HG03045 (cell line): ENCODE results near the gene PRSS50.
"Not testable (repeated sequence)": the region's sequence is repeated elsewhere in the genome, so short reads cannot be mapped to it uniquely, and the experiment has no call there.

Experiments used
- ATAC-seq: cut with Tn5 transposase; IDR thresholded peaks from one replicate; pipeline ENCODE4 v1.9.1; 2021; ENCODE audit warnings: mild to moderate bottlenecking, moderate library complexity; ENCODE audit not compliant: unreplicated experiment

Gene PRSS50

DNA sequence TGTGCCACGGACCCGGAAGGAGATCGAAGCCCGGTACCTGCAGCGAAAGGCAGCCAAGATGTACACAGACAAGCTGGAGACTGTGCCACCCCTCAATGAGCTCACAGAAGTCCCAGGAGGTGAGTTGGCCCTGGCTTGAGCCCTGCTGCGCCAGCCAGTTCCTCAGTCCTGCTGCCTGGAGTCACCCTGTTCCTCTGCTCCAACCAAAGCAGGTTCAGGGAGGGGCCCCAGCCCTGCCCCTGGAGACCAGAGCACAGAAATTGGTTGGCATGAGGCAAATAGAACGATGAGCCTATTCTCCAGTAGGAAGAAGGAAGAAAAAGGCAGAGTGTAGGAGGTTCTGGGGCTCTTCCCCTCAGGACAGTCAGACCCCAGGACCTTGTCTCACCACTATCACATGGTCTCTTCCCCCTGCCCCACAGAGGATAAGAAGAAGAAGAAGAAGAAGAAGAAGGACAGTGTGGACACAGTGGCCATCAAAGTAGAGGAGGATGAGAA, 8.5 kb downstream of the PRSS50 start:
- no peak for ATAC-seq

DNA sequence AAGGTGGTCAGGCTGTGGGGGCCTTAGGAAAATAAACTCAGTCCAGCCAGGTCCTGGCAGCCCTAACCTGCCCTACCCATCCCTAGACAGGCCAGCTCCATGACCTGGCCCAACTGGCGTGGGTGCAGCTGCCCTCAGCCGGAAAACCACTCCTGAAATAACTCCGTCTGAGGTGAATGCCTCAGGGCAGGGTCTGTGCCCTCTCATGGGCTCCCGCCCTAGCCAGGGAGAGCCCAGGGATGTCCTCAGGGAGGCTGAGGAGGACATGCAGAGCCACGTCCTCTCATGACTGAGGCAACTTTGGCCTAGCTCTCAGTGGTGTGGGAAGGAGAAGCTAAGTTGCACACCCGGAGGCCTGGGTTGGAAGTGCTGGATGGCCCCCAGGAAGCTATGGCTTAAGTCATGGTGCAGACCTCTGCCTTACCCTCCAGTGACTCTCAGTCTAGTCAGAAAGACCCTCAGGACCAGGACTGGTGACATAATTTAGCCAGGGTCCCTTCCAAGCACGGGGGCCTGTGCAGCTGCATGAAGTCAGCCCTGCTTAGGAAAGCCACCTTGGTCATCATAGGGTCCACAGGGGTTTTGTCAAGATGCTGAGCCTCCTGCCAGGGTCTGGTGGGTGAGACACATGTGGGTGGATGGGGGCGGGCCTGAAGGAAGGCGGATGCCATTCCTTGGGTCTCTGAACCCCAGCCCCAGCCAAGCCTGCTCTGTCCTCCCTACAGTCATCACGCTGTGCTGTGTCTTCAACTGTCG, 9.1 kb downstream of the PRSS50 start:
- no peak for ATAC-seq

DNA sequence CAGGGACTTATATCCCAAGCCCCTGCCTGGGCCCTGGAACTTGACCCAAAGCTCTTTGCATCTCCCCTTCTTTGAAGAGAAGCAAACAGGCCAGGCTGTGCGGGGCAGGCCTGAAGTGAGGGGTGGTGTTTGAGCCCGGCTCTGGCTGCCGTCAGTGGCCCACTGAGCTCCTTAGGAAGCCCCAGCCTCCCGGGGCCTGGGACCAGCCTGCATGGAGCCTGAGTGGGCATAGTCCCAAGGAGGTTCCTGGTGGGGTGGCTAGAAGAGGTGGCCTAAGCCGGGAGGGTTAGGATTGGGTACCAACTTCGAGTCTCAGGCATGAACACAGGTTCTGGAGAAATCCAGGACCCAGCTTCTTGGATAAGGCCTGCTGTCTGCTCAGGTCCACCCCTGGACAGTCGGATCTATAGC, 10.1 kb downstream of the PRSS50 start:
- no peak for ATAC-seq

DNA sequence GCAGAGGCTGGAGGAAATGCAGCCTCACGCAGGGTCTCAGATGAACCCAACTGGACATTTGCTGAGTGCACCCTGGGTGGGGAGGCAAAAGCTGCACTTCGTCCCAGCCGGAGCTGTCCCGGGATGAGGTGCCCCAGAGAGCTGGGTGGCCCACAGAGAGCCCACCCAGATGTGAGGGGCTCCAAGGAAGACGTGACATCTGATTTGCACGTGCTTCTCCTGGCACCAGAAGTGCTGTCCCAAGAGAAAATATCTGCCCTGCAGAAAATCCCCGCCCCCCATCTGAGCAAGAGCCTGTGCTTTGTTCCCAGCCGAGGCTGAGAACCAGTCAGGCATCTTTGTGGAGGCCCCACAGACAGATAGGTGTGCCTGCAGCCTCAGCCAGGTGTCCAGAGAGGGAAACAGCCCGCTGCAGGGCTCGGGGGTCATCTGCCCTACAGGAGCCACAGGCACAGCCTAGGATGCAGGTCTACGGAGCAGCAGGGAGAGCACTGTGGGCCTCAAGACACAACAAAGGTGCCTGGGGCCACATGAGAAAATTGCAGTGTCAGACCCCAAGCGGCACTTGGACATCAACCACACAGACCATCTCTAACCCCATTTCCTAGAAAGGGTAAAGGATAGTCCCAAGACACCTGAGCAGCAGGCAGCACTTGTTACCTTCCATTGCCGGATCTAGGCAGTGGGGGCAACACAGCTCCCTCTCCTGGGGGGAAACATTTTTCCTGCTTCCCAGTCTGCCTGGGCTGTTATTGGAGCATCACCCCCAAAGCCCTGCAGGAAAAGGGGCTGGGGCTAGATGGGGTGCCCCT, 10.7 kb downstream of the PRSS50 start:
- no peak for ATAC-seq

DNA sequence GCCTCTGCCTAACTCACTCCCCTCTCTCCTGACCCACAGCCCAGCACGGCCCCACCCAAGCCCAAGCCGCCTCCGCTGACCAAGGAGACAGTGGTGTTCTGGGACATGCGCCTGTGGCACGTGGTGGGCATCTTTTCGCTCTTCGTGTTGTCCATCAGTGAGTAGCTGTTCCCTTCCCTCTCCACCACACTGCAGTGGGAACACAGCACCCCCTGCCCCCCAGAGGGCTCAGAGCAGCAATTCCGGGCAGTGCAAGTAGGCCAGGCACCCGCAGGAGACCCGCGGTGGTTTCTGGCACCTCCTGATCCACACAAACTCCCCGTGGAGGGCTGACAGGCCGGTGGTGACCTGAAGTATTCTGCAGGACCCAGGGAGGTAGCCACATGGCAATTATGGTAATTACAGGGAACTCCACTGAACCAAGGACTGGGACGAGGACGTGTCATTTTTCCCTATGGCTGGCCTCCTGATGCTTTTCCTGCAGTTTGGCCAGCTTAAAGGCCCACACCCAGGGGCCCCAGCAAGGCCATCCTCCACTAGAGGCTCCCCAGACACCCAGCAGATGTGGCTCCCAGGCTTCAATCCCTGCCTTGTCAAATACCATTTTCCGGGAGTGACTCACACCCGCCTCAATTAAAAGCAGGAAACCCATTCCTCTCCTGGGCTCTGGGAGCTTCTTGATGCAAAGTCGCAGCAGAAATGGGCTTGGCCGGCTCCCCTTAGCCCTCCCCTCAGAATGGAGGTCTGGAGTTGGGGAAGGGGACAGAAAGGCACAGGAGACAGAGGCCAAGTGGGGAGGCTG, 11.7 kb downstream of the PRSS50 start:
- ATAC-seq, result no peak

DNA sequence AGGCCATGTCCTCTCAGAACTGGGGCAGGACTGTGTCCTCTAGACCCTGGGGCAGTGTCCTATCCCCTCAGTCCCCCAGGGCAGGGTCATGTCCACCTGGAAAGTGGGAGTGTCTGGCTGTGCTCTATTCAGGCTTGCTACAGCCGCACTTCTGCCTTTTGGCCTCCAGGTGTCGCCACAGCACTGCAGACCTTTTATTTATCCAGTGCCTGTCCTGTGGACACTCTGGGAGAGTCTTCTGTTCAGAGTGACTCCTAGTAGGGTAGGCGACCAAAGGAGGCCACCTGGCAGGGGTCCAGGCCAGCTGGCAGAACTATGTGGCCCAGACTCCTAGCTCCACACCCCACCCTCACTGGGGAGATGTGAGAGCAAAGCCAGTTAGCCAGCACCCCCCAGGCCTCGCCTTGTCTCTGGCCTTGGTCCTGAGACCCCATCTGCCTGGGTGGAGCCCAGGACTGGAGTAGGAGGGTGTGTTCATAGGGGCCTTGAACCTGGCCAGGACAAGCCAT, 12.6 kb downstream of the PRSS50 start:
- no peak for ATAC-seq

DNA sequence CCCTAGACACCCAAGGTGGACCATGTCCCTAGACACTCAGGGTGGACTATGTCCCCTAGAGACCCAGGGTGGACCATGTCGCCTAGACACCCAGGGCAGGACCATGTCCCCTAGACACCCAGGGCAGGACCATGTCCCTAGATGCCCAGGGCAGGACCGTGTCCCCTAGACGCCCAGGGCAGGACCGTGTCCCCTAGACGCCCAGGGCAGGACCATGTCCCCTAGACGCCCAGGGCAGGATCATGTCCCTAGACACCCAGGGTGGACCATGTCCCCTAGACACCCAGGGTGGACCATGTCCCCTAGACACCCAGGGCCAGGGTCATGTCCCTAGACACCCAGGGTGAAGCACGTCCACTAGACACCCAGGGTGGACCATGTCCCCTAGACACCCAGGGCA, 13.3 kb downstream of the PRSS50 start:
- not testable (repeated sequence) for ATAC-seq

DNA sequence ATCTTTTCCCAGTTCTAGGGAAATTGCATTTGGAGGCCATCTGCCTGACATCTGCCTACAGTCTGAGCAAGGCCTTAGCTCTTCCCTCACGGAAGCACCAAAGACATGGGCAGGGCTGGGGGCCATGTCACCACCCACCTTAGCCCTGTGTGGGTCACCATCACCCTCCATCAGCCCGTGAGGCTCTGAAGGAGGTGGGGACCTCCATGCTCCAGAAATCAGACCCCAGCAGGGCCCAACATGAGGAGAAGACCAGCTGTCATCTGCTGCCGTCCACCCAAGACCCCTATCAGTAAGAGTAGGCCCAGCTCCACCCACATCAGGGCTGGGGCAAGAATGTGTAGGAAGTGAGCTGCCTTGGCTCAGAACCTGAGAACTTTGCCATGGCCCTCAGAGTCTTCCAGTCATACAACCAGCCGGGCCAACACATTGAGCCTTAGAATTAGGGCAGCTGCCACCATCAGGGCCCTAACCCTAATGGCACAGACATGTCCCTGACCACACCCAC, 14.6 kb downstream of the PRSS50 start:
- ATAC-seq, result no peak

DNA sequence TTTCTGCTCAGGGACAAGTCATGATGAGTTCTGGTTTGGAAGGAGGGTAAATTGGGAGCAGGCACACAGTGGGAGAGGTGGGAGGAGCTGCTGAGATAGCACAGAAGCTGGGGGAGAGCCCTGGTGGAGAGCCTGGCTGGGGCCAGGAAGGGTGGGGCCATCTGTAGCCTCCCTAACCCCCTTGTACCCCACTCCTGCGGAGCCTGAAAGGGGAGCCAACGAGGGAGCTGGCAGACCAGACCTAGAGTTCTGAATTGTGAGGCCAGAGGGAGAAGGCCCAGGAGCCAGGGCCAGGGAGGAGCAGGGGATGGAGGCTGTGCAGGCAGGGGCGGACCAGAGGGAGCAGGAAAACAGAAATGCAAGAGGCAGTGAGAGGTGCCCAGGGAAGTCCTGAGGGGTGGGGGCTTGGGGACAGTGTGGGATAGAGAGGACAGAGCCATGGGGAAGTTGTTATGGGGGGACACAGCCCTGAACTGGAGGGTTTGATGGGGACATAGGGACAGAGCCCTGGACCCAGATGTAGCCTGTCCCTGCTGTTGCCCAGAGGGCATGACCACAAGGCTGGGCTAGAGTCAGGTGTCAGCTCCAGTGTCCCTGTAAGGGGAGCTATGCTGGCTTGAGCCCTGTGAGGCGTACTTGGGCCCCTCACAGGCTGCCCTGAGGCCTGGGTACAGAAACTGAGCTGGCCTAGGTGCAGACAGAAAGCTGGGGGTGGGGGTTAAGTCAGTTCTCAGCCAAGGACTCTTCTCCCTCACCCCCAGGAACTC, 15.2 kb downstream of the PRSS50 start:
- no peak for ATAC-seq

DNA sequence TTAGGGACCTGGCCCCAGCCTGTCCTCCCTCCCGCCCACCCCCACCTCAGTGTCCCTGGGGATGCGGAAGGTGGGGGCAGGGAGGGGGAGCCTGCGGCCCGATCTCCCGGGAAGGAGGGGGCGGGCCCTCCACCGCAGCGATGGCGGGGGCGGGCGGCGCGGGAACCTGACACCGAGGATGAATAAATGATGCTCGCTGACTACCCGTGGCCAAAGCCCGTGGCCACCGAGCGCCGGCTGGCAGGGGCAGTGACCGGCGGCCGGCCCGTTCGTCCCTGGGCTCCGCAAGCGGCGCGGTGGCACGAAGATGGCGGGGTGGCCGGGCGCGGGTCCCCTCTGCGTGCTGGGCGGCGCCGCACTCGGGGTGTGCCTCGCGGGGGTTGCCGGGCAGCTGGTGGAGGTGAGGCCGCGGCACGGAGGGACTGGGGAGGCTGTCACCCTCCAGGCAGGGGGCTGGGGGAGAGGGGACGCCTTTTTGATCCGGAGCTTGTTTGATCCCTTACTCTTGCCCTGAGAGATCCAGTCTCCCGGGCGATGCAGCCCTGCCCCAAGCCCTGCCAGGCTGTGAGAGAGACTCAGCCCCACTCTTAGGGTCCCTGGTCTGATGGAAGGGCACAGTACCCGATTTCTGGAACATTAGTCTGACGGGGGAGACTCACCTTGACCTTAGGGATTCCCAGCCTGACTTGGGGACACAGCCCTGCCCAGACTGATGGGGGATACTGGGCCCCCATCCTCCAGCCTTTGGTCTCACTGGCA, 16.3 kb downstream of the PRSS50 start, which contains the start of gene TMIE:
Gene TMIE, plus strand, starts transcription at position 212 of the 759 bp plus-strand sequence. Its CDS starts 96 bp downstream, at position 308.
- ATAC-seq, result no peak

DNA sequence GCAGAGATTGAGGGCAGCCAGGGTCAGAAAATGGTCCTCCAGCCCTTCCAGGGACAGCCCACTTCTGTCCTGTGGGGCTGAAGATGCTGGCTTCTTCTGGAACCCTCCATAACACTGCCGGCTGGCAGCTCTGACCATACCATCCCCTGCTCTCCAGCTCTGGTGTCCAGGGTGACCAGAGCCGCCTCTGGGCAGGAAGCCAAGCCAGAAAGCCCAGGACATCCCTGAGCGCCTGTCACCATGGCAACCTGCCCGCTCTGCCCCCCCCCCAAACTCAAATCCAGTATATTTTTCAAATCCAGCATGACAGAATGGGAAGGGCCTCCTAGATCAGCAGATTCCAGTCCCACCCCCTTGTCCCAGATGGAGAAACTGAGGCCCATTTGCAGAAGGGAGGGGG, 16.9 kb downstream of the PRSS50 start:
- no peak for ATAC-seq

DNA sequence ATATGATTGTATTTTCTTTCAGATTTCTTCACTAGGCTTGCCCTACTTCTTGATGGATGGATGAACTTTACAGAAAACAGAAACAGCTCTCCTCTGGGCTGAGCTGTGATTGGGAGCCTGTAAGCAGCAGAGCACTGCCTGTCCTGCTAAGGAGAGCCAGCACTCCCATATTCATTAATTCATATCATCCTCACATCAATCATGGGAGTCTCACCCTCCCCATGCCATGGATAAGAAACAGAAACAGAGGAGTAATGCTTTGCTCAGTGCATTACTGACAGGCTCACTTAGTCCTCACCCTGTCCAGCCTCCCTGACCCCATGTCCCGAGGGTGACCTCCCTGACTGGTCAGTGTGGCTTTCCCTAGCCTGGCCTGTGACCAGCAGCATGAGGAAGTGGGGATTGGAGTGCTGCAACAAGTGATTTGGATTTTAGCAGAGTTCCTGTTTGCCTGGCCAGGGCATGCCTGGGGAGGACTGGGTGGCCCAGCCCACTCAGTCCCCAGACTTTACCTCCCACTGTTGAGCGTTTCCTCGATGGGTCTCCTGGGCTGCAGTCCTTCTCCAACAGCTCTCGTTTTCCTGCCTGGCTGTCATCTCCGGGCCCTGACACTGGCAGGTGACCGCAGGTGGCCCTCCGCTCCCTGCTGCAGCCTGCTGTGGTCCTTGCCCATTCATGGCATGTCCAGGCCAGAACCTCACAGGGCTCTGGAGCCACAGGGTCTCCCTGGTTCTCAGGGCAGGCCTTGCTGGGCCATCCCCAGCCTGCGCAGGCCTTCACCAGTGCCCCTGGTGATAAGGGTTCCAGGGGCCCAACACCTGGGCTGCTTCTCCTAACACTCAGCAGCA, 17.8 kb downstream of the PRSS50 start:
- no peak for ATAC-seq

DNA sequence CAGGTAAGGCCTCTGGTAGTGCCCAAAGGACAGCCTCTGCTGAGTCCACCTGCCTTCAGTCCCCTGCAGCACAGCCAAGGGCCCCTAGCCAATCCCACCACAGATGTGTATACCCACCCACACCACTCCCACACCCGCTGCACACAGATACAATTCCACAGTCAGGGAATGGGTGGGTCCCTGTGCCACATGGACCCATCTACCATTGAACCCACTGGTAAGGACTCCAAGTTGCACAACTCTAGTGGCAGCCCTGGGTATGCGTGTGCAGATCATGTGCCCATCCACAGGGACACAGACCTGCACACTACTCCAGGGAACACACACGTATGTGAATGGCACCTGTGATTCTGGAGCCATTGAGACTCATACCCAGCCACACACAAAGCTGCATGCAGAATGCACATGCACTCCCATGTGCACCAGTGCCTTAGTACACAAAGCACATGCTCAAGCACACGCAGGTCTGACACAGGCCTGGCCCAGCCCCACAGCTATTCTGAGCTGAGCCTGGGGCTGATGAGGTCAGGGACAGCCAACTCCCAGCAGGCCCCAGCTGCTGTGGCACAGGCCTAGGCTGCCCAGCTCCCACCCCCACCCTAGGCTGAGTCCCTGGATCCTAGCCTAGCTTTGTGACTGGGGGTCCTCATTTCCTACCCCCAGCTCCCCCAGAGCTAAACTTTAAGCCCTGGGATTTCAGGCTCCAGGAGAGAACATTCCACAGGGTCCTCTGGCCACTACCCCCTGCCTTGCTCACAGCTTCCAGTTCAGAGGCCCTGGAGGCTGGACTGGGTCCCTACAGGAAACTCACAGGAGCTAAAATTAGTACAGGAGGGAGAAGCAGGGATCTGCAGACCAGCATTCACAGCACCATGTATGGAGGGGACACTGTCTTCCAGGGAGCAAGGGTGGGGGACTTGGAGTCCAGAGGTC, 21.4 kb downstream of the PRSS50 start:
- no peak for ATAC-seq

DNA sequence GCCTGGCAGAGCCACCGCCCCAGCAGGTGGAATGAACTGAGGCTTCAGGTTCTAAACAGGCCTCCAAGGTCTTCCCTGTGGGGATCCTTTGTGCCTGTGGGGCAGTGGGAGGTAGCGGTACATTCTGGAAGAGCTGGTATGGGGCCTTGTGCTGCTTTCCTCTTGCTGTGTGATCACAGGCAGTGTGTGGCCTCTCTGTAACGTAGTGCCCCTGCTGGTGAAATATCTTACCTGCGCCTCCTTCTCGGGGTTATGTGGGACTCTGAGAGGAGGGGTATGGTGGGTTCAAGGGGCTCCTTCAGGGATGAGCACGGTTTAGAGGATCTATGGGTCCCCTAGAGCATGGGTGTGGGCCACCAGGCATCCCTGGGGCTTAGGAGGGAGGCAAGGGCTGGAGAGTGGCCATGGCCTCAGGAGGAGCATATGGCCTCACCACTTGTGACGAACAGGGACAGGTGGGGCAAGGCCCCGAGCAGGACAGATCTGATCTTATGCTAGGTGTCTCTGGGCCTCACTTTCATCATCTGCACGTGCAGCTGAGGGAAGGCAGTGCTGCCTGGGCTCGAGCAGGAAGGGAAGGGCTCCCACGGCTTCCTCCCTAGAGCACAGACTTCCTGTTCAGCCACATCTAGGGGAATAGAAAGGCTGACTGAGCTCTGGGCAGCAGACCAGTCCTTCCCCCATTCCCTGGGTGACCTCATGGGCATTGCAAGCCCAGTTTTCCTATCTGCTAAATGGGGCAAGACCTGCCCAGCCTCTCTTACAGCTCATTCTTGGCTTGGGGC, 22.3 kb downstream of the PRSS50 start:
- no peak for ATAC-seq

DNA sequence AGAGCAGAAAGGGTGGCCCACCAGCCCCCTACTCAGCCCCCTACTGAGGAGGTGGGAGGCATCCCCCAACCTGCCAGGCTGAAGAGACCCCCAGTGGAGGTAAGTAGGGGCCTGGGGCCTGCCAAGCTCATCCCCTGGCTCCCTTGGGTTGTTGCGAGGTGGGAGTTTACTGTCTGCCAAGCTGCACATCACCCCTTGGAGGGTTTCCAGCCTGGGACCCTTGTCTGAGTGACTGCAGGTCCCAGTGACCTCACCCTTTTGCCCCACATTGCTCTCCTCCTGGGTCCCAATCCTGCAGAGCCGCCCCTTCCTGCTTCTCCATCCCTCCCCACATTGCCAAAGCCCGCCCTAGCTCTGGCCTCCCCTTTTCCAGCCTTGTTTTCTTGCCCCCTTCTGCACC, 23.1 kb downstream of the PRSS50 start:
- ATAC-seq, result no peak

DNA sequence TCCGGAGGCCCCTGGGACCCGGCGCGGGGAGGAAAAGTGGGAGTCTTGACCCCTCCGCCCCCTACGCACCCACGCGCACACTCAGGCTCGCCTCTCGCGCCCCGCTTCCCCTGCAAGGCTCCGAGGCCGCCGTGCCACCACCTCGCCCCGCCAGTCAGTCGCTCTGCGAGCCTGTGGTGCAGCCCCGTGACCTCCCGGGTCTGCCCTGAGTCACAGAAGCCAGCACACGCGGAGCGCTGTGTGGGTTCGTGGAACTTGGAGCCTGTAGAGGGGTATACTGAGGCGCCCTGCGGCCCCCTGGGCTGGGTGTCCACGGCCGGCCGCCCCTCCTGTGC, 23.8 kb downstream of the PRSS50 start:
- no peak for ATAC-seq
